NCI-H774 (cell line): ENCODE measurements around the gene GDI1.

Experiments
- DNase-seq: peaks from one replicate; lab custom pipeline; 2025; lab: John Stamatoyannopoulos, UW

GDI1 gene

GRCh38 chrX:154409222-154409871 is 27.6 kb upstream of the GDI1 start, which contains the start of gene DNASE1L1:
Gene DNASE1L1, minus strand, starts transcription at chrX:154409254. Its CDS starts 3,686 bp downstream, at chrX:154405568.
- no peak for DNase-seq

- peak; percentile 42 for DNase-seq
Observed at GRCh38 chrX:154411981-154412340, 25.0 kb upstream of the GDI1 start.

- no peak for DNase-seq
Observed at GRCh38 chrX:154412468-154412867, 24.5 kb upstream of the GDI1 start.

- DNase-seq = no peak
Observed at GRCh38 chrX:154413142-154413541, 23.8 kb upstream of the GDI1 start.

GRCh38 chrX:154417157-154417556 is 19.8 kb upstream of the GDI1 start:
- DNase-seq = no peak

- no peak for DNase-seq
Observed at GRCh38 chrX:154419189-154419588, 17.8 kb upstream of the GDI1 start.

- no peak for DNase-seq
Observed at GRCh38 chrX:154419688-154420401, 17.1 kb upstream of the GDI1 start.

GRCh38 chrX:154420402-154420756 is 16.6 kb upstream of the GDI1 start:
- no peak for DNase-seq

- no peak for DNase-seq
Observed at GRCh38 chrX:154426916-154427770, 9.8 kb upstream of the GDI1 start.

- peak; percentile 93 for DNase-seq
Observed at GRCh38 chrX:154428176-154429171, 8.5 kb upstream of the GDI1 start, which contains the start of gene ATP6AP1. Gene ATP6AP1, plus strand, starts transcription at chrX:154428677. Its CDS starts 16 bp downstream, at chrX:154428693.

GRCh38 chrX:154429711-154430110 is 7.2 kb upstream of the GDI1 start:
- no peak for DNase-seq

GRCh38 chrX:154430479-154430878 is 6.5 kb upstream of the GDI1 start:
- no peak for DNase-seq

GRCh38 chrX:154430916-154431315 is 6.0 kb upstream of the GDI1 start:
- DNase-seq = no peak

GRCh38 chrX:154431341-154431740 is 5.6 kb upstream of the GDI1 start:
- DNase-seq = no peak

GRCh38 chrX:154432210-154432609 is 4.7 kb upstream of the GDI1 start:
- DNase-seq = no peak

GRCh38 chrX:154433605-154434004 is 3.3 kb upstream of the GDI1 start:
- DNase-seq = no peak

- no peak for DNase-seq
Observed at GRCh38 chrX:154434394-154435168, 2.4 kb upstream of the GDI1 start.

GRCh38 chrX:154435171-154435733 is 1.7 kb upstream of the GDI1 start:
- no peak for DNase-seq

- DNase-seq = peak; percentile 45
Observed at GRCh38 chrX:154436374-154436982, 476 bp upstream of the GDI1 start.
